Peyer's patch (tissue), 4 donors: Measurements from ENCODE around the gene AKNA. TPM values are rescaled to one million over a fixed set of nuclear protein-coding genes. Genes with fewer than 3 reads are reported as not detected.

Experiments
- DNase-seq, 3 donors: peaks; one replicate each; pipeline ENCODE4 v3.0.0-alpha.2; 2017 to 2019
- H3K27ac ChIP-seq, 4 donors: fragments of 200-600 bp; sonication (generic); one replicate each; pipeline ENCODE4 v1.5.1; 2016 to 2019
- H3K27me3 ChIP-seq, 2 donors: fragments of 200-600 bp; sonication (generic); one replicate each; pipeline ENCODE4 v1.5.1; 2019
- H3K36me3 ChIP-seq, 3 donors: fragments of 200-600 bp; sonication (generic); one replicate each; pipeline ENCODE4 v1.5.1; 2016 to 2019
- H3K4me1 ChIP-seq, 4 donors: fragments of 200-600 bp; sonication (generic); one replicate each; pipeline ENCODE4 v1.5.1; 2016 to 2019
- H3K4me3 ChIP-seq, 4 donors: fragments of 200-600 bp; sonication (generic); 1 replicate in 3 of 4; 2 replicates in 1 of 4; pipeline ENCODE4 v1.5.1; 2016 to 2019; ENCODE audit warnings: mild to moderate bottlenecking in 1 of 4
- H3K9me3 ChIP-seq, 4 donors: fragments of 200-600 bp; sonication (generic); one replicate each; pipeline ENCODE4 v1.5.1; 2016 to 2019; ENCODE audit warnings: mild to moderate bottlenecking in 1 of 4
- POLR2A ChIP-seq, 2 donors: fragments of 450-650 bp; IDR thresholded peaks; one replicate each; pipeline ENCODE4 v1.5.1; 2017; ENCODE audit warnings: antibody characterized with exemption in 2 of 2, mild to moderate bottlenecking in 2 of 2, moderate library complexity in 2 of 2
- total RNA-seq, 4 donors: library from RNA; depleted of rRNA; stranded (reverse); fragments of >200 nt; gene quantifications; one replicate each; pipeline ENCODE4 v1.1.0, GENCODE V29; 2016
- TF ChIP-seq, protein P1 (sequence below), 6 experiments: fragments of 450-650 bp in 4 of 6; fragments of 200-600 bp in 2 of 6; sonication (generic) in 1 of 6; IDR thresholded peaks; one replicate each; pipeline ENCODE4 v1.5.1; 2017 to 2019; ENCODE audit warnings: antibody characterized with exemption in 6 of 6, mild to moderate bottlenecking in 3 of 6, moderate library complexity in 1 of 6

AKNA gene
- total RNA-seq, 4 donors from 2014 or later: 41.7 to 174 (median 75.0) TPM

DNA sequence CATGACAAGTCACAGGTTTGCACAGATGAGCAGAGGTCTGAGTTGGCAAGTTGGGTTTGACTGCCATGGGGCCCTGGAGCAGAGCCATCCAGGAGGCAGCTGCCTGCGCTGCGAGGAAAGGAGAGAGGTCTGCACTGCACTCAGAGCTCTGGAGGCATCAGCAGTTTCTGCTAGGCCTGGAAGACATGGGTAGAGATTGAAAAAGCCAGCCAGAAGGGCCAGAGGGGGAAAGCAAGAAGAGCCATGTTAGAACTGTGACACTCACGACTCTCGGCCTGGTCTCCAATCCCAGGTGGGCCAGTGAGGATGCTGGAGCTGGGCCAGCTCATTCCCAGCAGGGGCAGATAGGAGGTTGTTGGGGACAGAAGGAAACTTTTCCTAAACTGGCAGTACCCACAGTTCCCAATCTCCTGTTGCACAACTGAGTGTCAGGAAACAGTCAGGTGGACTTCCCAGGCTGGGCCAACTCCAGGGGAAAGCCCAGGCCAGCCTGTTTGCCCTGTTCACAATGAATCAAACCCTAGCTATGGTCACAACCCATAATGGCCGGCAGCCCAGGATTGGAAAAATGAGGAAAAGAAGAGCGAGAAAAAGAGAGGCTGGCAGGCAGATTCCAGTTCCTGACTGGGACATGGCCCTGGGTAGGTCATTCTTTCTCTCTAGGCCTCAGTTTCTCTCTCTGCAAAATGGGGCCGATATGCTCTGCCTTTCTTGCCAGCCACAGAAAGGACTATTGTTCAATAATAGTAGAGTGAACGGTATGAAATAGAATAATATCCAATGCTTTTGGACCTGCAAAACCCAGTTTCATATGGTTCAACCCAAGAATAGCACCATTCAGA, 72.7 kb downstream of the AKNA start:
- Histone ChIP-seq H3K9me3 (no peaks in the 10 kb centered on the region), H3K4me1 (no peaks in the 10 kb centered on the region), H3K27me3 (no peaks in the 10 kb centered on the region), H3K4me3 (no peak overlapping the region), H3K27ac (no peak overlapping the region), H3K36me3 (no peaks in the 10 kb centered on the region)
- TF ChIP-seq, protein P1, sequence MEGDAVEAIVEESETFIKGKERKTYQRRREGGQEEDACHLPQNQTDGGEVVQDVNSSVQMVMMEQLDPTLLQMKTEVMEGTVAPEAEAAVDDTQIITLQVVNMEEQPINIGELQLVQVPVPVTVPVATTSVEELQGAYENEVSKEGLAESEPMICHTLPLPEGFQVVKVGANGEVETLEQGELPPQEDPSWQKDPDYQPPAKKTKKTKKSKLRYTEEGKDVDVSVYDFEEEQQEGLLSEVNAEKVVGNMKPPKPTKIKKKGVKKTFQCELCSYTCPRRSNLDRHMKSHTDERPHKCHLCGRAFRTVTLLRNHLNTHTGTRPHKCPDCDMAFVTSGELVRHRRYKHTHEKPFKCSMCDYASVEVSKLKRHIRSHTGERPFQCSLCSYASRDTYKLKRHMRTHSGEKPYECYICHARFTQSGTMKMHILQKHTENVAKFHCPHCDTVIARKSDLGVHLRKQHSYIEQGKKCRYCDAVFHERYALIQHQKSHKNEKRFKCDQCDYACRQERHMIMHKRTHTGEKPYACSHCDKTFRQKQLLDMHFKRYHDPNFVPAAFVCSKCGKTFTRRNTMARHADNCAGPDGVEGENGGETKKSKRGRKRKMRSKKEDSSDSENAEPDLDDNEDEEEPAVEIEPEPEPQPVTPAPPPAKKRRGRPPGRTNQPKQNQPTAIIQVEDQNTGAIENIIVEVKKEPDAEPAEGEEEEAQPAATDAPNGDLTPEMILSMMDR (IDR thresholded peaks at IDR 0.05): no peak
- no peak for TF ChIP-seq POLR2A (IDR thresholded peaks at IDR 0.05)
- DNase-seq: peak in 2 of 3 donors; percentile 16 to 29

DNA sequence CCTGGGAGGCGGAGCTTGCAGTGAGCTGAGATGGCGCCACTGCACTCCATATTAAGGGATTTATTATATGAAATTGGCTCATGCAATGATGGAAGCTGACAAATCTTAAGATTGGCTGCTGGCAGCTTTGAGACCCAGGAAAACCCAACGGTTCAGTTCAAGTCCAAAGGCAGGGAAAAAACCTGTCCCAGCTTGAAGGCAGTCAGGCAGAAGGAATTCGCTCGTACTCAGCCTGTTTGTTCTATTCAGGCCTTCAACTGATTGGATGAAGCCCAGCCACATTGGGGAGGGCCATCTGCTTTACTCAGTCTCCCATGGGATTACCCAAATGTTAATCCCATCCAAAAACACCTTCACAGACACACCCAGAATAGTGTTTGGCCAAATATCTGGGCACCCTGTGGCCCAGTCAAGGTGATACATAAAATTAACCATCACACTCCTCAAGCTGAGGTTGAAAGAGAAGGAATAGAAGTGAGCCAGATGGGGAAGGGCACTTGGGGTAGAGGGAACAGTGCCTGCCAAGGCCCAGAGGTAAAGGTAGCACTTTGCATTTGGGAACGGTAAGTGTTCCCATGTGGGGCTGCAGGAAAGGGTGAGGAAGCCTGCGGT, 73.4 kb downstream of the AKNA start:
- H3K36me3 ChIP-seq: no peaks in the 10 kb centered on the region
- H3K9me3 ChIP-seq: no peaks in the 10 kb centered on the region
- DNase-seq: peak in 2 of 3 donors; percentile 9 to 22
- no peak overlapping the region for H3K4me3 ChIP-seq
- H3K4me1 ChIP-seq: no peaks in the 10 kb centered on the region
- no peaks in the 10 kb centered on the region for H3K27me3 ChIP-seq
- TF ChIP-seq, protein P1 (IDR thresholded peaks at IDR 0.05): no peak
- TF ChIP-seq POLR2A (IDR thresholded peaks at IDR 0.05): no peak
- no peak overlapping the region for H3K27ac ChIP-seq

DNA sequence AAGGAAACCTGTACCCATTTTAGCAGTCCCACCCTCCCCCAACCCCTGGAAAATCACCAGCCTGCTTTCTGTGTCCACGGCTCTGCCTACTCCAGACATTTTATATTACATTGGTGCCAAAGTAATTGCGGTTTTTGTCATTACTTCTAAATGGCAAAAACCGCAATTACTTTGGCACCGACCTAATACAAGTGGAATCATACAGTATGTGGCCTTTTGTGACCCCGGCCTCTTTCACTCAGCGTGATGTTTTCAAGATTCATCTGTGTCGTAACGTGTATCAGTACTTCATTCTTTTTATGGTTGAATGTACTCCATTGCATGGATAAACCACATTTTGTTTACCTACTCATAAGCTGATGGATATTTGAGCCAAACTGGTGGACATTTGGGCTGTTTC, 74.6 kb downstream of the AKNA start:
- no peaks in the 10 kb centered on the region for H3K27me3 ChIP-seq
- no peaks in the 10 kb centered on the region for H3K4me1 ChIP-seq
- TF ChIP-seq POLR2A (IDR thresholded peaks at IDR 0.05): no peak
- TF ChIP-seq, protein P1 (IDR thresholded peaks at IDR 0.05): no peak
- H3K4me3 ChIP-seq: no peak overlapping the region
- no peak overlapping the region for H3K27ac ChIP-seq
- no peaks in the 10 kb centered on the region for H3K9me3 ChIP-seq
- H3K36me3 ChIP-seq: no peaks in the 10 kb centered on the region
- peak in 2 of 3 donors; percentile 11 to 22 for DNase-seq

DNA sequence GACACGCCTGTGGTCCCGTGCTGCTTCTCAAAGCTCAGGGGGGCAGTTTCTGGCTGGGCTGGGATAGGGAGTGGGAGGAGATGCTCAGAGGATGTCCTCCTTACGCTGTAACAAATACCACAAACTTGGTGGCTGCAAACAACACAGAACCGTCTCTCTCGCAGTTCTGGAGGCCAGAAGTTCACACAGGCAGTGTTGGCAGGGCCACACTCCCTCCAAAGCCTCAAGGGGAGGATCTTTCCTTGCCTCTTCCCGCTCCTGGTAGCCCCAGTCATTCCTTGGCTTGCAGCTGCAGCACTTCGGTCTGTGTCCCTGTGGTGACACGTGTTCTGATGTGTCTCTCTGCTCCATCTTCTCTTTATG, 75.3 kb downstream of the AKNA start:
- no peaks in the 10 kb centered on the region for H3K9me3 ChIP-seq
- TF ChIP-seq, protein P1 (IDR thresholded peaks at IDR 0.05): no peak
- TF ChIP-seq POLR2A (IDR thresholded peaks at IDR 0.05): no peak
- peak in 1 of 3 donors; percentile 33 for DNase-seq

DNA sequence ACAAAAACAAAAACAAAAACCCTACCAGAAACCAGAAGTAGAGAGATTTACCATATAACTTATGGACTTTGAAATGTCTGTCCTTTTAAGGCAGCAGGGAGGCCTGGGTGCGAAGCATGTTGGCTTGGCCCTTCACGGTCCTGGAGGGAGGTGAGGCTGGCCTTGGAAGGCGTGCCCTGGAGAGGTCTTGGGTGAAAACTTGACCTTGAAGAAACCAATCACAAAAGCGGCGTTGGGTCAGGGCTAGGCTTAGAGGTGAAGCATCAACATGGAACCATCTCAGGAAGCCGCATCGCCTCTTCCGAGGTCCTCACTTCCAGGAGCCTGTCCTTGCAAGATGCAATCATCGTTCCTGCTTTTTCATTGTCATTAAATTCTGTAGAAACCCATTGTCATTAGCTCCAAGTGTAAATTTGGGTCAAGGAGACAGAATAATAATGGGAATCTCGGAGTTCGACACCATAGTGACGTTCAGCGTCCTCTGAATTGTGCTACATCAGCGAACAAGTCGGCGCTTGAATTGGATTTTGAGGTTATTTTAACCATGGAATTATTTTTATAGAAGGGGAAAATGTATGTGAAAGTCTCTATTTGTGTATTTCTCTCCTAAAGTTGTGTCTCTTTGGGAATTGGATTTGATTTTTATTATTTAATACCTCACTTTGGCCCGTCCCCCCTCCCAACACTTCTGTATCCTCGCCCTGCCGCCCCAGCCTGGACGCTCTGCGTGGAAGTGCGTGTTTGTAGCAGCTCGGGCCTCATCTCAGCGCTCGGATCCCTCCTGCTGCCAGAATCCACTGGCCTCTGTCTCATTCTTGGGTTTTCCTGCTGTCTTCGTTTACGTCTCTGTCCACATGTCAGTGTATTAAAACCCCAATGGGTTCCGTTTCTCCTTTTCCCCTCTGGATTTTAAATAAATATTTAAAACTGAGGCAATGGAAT, 75.9 kb downstream of the AKNA start:
- H3K4me1 ChIP-seq: no peaks in the 10 kb centered on the region
- DNase-seq: peak in 2 of 3 donors; percentile 13 to 30
- H3K27me3 ChIP-seq: no peaks in the 10 kb centered on the region
- H3K36me3 ChIP-seq: no peaks in the 10 kb centered on the region
- no peak overlapping the region for H3K4me3 ChIP-seq
- no peaks in the 10 kb centered on the region for H3K9me3 ChIP-seq
- no peak for TF ChIP-seq POLR2A (IDR thresholded peaks at IDR 0.05)
- TF ChIP-seq, protein P1 (IDR thresholded peaks at IDR 0.05): no peak
- no peak overlapping the region for H3K27ac ChIP-seq

More for the DNA sequence above, 75.3 kb downstream of the AKNA start:
- no peak overlapping the region for H3K4me3 ChIP-seq
- H3K4me1 ChIP-seq: no peaks in the 10 kb centered on the region
- H3K36me3 ChIP-seq: no peaks in the 10 kb centered on the region
- no peak overlapping the region for H3K27ac ChIP-seq
- H3K27me3 ChIP-seq: no peaks in the 10 kb centered on the region
